Activated T-cell treated with anti-CD3 and anti-CD28 coated beads for 24 hours (primary cell): ENCODE results near the gene RORC.

Experiments
- DNase-seq: peaks from one replicate; pipeline ENCODE4 v3.0.0-alpha.2; 2020; ENCODE audit warnings: low read depth

The RORC gene

DNA sequence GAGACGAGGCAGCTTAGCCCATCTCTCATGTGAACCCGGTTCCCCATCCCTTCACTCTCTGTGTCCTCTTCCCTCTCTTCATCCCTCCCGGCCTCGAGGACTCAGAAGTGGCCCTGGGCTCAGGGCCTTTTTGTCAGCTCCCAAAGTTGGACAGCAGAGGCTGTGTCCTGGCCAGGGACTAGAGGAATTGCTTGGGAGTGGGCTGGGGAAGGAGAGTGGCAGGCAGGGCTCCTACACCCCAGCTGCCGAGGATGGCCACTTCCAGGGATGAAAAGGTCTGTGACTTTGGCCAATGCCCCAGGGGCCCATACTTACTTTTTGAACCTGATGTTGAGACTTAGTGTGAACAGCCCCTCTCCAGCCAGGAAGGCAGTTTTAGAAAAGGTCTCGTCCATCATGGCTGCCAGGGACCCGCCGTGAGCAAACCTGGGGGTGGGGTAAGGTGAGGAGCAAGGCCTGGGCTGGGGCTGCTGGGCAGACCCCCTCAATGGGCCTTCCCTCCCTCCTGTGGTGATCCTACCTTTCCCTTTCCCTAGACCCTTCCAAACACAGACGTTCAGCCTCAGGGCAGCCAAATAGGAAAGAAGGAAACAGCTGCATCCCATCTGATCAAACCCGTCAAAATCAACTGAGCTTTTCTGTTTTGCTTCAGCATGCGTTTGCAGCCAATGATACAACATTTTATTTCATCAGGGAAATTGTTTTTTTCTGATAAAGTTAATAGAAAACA is 16.4 kb upstream of the RORC start:
- no peak for DNase-seq

DNA sequence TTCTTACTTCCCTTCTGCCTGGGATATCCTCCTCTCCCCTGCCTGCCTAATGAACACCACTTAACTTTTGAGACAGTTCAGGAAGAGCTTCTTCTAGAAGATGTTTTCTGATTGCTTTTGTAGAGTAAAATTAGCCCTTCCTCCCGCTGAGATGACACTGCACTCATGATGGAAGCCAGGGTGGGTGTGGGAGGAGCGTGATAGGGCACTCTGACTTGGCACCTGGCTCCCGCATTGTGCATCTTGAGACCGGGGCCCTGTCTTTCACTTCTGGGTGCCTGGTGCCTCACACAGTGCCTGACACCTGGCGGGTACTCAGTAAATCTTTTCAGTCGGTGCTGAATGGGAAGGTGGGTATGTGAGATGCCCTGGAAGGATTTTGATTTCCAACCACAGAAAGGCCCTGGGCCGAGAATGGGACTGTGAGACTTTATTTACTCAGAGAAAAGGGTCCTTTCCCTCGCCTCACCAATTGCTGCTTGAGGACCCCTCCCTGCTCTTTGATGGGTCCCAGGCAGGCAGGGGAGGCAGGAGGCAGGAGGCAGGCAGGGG is 15.2 kb upstream of the RORC start:
- no peak for DNase-seq

DNA sequence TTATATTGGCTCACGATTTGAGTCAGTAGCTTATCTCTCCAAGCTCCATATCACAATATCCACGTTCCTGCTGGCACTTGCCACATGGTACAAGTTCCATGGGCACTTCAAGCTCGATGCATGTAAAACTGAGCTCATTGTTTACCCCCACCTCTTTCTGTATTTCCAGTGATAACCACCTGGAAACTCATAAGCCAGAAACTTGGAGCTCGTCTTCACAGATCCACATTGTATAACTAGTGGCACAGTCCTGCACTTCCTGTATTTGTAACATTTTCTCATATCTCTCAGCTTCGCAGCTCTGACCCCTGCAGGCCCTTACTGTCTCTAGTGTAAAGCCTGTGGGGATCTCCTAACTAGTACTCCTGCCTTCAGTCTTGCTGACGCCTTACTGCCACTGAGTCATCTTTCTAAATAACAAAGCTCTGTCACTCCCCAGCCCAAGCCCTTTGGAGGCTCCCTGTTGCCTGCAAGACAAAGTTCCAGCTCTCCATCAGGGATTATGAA is 14.5 kb upstream of the RORC start:
- DNase-seq = no peak

DNA sequence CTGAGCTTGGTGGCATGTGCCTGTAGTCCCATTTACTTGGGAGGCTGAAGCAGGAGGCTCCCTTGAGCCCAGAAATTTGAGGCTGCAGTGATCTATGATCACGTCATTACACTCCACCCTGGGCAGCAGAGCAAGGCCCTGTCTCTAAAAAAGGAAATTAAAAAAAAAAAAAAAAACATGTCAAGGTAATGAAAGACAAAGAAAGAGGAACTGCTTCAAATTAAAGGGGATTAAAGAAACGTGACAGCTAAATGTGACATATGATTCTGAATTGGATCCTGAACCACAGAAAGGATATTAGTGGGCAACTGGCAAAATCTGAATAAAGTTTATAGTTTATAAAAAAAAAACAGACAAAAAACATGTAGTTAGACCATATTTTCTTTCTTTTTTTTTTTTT is 11.8 kb upstream of the RORC start:
- DNase-seq = no peak

DNA sequence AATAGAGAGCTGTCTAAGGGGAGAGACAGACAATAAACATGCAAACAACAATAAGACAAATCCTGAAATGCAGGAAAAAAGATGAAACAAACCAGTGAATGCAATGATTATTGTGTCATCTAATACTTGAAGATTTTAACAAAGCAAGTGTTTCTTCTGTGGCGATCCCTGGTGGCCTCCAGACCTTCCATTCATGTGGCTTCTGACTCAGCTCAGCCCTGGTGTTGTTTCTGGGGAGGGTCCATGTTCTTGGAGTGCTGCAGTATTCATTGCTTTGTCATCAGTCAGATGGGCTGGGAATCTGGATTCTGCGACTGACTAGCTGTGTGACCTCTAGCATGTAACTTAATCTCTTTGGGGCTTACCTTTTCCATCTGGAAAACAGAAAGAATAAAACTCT is 9.5 kb upstream of the RORC start:
- DNase-seq = no peak

- DNase-seq = no peak
Observed at GRCh38 chr1:151840421-151840820, 8.8 kb upstream of the RORC start.

- DNase-seq = peak; percentile 59
Observed at GRCh38 chr1:151839457-151840403, 8.1 kb upstream of the RORC start, which contains the start of gene C2CD4D. Gene C2CD4D, minus strand, starts transcription at chr1:151839820. Its CDS starts 831 bp downstream, at chr1:151838989.

DNA sequence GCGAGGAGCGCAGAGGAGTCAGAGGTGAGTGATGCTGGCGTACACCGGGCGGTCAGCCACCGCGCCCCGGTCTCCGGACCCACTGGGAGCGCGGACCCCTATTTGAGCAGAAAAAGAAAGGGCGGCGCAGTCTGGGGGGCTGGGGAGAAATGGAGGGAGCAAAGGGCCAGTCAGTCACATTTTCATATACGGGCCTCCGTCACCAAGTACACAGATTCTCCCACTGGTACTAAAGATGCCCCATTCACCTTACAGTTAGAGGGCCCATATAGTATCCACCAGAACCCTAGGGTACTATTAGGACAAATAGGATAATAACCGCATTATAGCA is 7.4 kb upstream of the RORC start:
- no peak for DNase-seq

DNA sequence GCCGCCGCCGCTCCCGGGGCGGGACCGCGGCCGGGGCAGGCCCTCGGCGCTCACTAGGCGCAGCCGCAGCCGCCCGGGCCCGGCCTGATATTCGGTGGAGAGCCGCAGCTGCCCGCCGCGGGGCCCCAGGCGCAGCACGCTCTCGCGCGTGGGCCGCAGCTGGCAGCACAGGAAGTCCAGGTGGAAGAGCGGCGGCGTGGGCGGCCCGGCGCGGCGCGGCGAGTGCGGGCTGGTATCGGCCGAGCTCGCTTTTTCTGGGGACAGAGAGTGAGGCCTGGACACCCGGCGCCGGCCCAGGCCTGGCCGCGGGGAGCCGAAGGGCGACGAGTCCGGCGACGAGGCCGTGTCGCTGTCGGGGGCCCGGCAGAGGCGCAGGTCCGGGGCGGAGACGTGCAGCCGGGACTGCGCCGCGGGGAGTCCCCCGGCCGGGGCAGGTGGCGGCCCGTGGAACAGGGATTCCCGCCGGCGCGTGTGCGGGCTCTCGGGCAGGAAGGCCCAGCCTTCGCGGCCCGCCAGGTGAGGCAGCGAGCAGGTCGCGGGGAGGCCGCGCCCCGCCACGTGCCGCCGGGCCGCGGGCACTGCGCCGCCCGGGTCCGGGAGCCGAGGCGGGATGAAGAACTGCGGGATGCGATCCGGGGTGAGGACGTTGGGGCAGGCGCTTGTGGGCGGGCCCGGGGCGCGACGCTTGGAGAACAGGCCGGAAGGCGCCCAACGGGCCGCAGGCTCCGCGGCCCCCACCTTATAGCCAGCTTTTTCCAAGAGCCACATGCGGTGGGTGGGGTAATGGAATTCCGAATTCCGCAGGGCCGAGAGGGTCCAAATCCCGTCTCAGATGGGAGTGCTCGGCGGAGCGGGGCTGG is 6.8 kb upstream of the RORC start:
- DNase-seq = no peak

GRCh38 chr1:151837884-151838221 is 6.3 kb upstream of the RORC start:
- no peak for DNase-seq

- DNase-seq = no peak
Observed at GRCh38 chr1:151837197-151837596, 5.6 kb upstream of the RORC start.

GRCh38 chr1:151835596-151835995 is 4.0 kb upstream of the RORC start:
- no peak for DNase-seq

GRCh38 chr1:151834239-151834638 is 2.6 kb upstream of the RORC start:
- no peak for DNase-seq

GRCh38 chr1:151833172-151833900 is 1.7 kb upstream of the RORC start:
- DNase-seq = no peak

GRCh38 chr1:151832318-151832980 is 847 bp upstream of the RORC start:
- DNase-seq = no peak

DNA sequence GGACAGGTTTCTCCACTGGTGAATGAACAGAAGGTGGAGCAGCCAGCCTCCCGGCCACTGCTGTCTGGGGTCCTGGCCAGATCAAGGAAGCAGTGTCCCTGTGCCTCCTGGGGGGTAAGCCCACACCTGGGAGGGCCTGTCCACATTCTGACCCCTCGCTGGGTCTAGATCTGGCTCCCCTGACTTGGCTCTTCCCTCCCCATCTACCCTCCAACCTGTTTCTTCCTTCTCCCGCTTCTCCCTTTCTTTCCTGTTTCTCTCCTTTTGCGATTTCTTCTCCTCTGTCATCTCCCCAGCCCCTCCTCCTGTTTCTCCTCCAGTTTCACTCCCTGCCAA is 378 bp downstream of the RORC start:
- DNase-seq = no peak

GRCh38 chr1:151830055-151830454 is 1.5 kb downstream of the RORC start:
- DNase-seq = no peak

DNA sequence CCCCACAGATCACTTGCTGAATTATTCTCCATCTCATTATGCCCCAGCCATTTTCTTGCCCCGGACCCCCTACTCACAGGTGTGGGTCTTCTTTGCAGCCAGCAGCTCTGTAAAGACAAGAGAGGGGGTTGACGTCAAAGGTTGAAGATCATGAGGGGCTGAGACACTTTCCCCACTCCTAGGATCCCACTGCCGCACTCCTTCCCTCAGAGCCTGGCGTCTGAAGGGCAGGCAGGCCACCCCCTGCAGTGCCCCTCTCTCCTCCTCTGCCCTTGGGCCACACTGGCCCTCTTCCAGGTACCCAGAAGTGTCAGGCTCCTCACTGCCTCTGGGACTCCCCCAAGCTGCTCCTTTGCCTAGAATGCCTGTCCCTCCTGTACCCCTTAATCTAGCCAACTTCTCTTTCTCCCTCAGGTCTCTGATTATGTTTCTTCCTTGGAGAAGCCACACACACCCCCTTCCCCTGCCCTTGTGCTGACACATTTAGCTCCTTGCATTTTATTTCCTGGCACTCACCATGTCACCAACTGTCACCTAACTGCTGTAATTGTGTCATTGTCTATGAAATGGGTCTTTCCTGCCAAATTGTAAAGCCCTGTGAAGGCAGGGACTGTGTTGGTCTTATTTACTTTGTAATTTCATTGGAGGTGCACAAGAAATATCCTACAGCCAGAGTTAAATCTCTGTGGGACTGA is 2.1 kb downstream of the RORC start:
- no peak for DNase-seq

GRCh38 chr1:151828921-151829320 is 2.7 kb downstream of the RORC start:
- DNase-seq = no peak

DNA sequence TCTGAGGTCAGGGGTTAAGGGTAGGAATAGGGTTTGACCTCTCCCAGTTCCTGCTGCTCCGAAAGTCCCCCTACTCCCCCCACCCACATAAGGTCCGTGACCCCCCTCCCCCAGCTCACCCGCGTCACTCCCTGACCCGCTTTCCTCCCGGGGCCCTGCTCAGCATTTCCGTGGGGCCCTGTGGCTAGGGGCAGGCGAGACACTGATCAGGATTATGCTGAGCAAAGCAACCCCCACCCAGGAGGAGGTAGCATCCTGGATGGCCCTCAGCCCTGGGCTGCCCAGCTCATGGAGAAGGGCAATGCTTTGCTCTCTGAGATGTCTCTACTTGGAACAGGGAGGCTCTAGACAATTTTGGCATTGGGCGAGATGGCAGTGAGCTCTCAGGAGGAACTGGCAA is 3.7 kb downstream of the RORC start:
- DNase-seq = no peak
